ENCODE results near the gene ADAMTS2.

The ADAMTS2 gene

GRCh38 chr5:179275381-179275878, 69.8 kb downstream of the ADAMTS2 start:
- no peak for DNase-seq

- DNase-seq, result no peak
Measured at GRCh38 chr5:179274321-179275315, 70.6 kb downstream of the ADAMTS2 start.

GRCh38 chr5:179273441-179274145, 71.7 kb downstream of the ADAMTS2 start:
- DNase-seq, result no peak

GRCh38 chr5:179273073-179273435, 72.2 kb downstream of the ADAMTS2 start:
- DNase-seq, result no peak

- no peak for DNase-seq
Measured at GRCh38 chr5:179272326-179273072, 72.8 kb downstream of the ADAMTS2 start.

GRCh38 chr5:179271821-179272325, 73.4 kb downstream of the ADAMTS2 start:
- no peak for DNase-seq

GRCh38 chr5:179271428-179271734, 73.9 kb downstream of the ADAMTS2 start:
- no peak for DNase-seq

- no peak for DNase-seq
Measured at GRCh38 chr5:179270581-179271427, 74.5 kb downstream of the ADAMTS2 start.

GRCh38 chr5:179269781-179270543, 75.3 kb downstream of the ADAMTS2 start:
- DNase-seq, result no peak

- DNase-seq, result no peak
Measured at GRCh38 chr5:179268966-179269693, 76.1 kb downstream of the ADAMTS2 start.

GRCh38 chr5:179268399-179268952, 76.8 kb downstream of the ADAMTS2 start:
- no peak for DNase-seq

- DNase-seq, result no peak
Measured at GRCh38 chr5:179267671-179268083, 77.6 kb downstream of the ADAMTS2 start.

GRCh38 chr5:179267071-179267670, 78.1 kb downstream of the ADAMTS2 start:
- no peak for DNase-seq

GRCh38 chr5:179266291-179267070, 78.8 kb downstream of the ADAMTS2 start:
- DNase-seq, result no peak

- DNase-seq, result no peak
Measured at GRCh38 chr5:179265514-179266290, 79.6 kb downstream of the ADAMTS2 start.

- no peak for DNase-seq
Measured at GRCh38 chr5:179264783-179265513, 80.3 kb downstream of the ADAMTS2 start.

GRCh38 chr5:179264053-179264782, 81.0 kb downstream of the ADAMTS2 start:
- DNase-seq, result no peak

Measured in KG1 (cell line).